HepG2 (cell line): ENCODE measurements around the gene CACNA1D. TPM values are rescaled to one million over a fixed set of nuclear protein-coding genes. Genes with fewer than 3 reads are reported as not detected.

Experiments used
- ATAC-seq: fragments of 200-7000 bp; cut with Tn5 transposase; 3 replicates; pipeline ENCODE4 v1.9.1; 2020; ENCODE audit warnings: mild to moderate bottlenecking, moderate library complexity
- BruUV-seq: library from RNA; stranded (reverse); fragments of 400-500 nt; replicated peaks from 2 replicates; lab custom pipeline; 2021; lab: Mats Ljungman, UMichigan
- CTCF ChIA-PET: fragments of 300-600 bp; formaldehyde crosslinking; extraction: SDS; loops from one replicate; lab custom pipeline; 2021; ENCODE audit warnings: low total read pairs, inconsistent platforms, low intra/inter-chr PET ratio; lab: Yijun Ruan, JAX
- POLR2A ChIA-PET: fragments of 350-600 bp; sonication (Branson Sonifier 250); formaldehyde crosslinking; loops from one replicate; lab custom pipeline; 2020; ENCODE audit warnings: antibody characterized with exemption, inconsistent platforms; lab: Yijun Ruan, JAX
- DNase-seq: peaks from one replicate; pipeline ENCODE4 v3.0.0-alpha.2; 2015; ENCODE audit warnings: low spot score
- FAIRE-seq: peaks from 3 replicates; lab custom pipeline; 2011; peaks lifted over from hg19 to GRCh38; lab: Jason Lieb, UNC
- H2AFZ ChIP-seq: one replicate; pipeline ENCODE4 v1.6.1; 2011; ENCODE audit warnings: low read length, inconsistent platforms
- H3K27ac ChIP-seq: fragments of 300-600 bp; 3 replicates; pipeline ENCODE4 v1.8.0; 2011; ENCODE audit warnings: mixed run types, mild to moderate bottlenecking, mixed read lengths, low read length, inconsistent platforms; ENCODE audit not compliant: insufficient read depth; ENCODE audit errors: extremely low read length
- H3K27me3 ChIP-seq, 2 experiments: fragments of 200-600 bp in 1 of 2; 2 replicates in 1 of 2; 3 replicates in 1 of 2; pipeline versions ENCODE4 v1.6.0 to v1.8.0; 2011; ENCODE audit warnings: low read length in 2 of 2, mild to moderate bottlenecking in 2 of 2, moderate library complexity in 2 of 2, inconsistent platforms in 1 of 2; ENCODE audit not compliant: insufficient read depth in 2 of 2, control insufficient read depth in 1 of 2
- H3K36me3 ChIP-seq, 2 experiments: fragments of 200-600 bp in 1 of 2; replicated peaks in 1 of 2; 2 replicates in 1 of 2; 3 replicates in 1 of 2; pipeline versions ENCODE4 v1.5.1 to v1.8.0; 2011; ENCODE audit warnings: low read length in 2 of 2, inconsistent platforms in 1 of 2; ENCODE audit not compliant: insufficient read depth in 2 of 2, control insufficient read depth in 1 of 2
- H3K4me1 ChIP-seq: 2 replicates; pipeline ENCODE4 v1.5.1; 2012; ENCODE audit warnings: low read length, inconsistent platforms; ENCODE audit not compliant: insufficient read depth
- H3K4me2 ChIP-seq: 2 replicates; pipeline ENCODE4 v1.6.0; 2011; ENCODE audit warnings: low read depth, low read length, inconsistent platforms
- H3K4me3 ChIP-seq, 3 experiments: fragments of 200-600 bp in 1 of 3; sonication (generic), shearing (Covaris generic) in 1 of 3; replicated peaks in 1 of 3; 2 replicates each; pipeline ENCODE4 v1.5.1; 2011 to 2016; ENCODE audit warnings: low read length in 3 of 3, inconsistent platforms in 2 of 3, low read depth in 2 of 3, mild to moderate bottlenecking in 2 of 3, control low read depth in 1 of 3, mixed read lengths in 1 of 3; ENCODE audit not compliant: insufficient read depth in 1 of 3
- H3K79me2 ChIP-seq: one replicate; pipeline ENCODE4 v1.6.1; 2011; ENCODE audit warnings: low read length, inconsistent platforms; ENCODE audit not compliant: insufficient read depth
- H3K9ac ChIP-seq: 2 replicates; pipeline ENCODE4 v1.6.0; 2011; ENCODE audit warnings: mild to moderate bottlenecking, low read depth, low read length, inconsistent platforms; ENCODE audit not compliant: insufficient read depth
- H3K9me3 ChIP-seq: 2 replicates; pipeline ENCODE4 v1.5.1; 2012; ENCODE audit warnings: mild to moderate bottlenecking, low read length
- H4K20me1 ChIP-seq: 2 replicates; pipeline ENCODE4 v1.6.0; 2011; ENCODE audit warnings: inconsistent platforms, mild to moderate bottlenecking, low read length, moderate library complexity; ENCODE audit not compliant: insufficient read depth
- ATF7 ChIP-seq, 2 experiments: fragments of 450-650 bp in 1 of 2; sonication (generic) in 1 of 2; formaldehyde crosslinking in 1 of 2; IDR thresholded peaks; 2 replicates each; pipeline versions ENCODE4 v1.4.0 to v1.6.1; 2016 to 2020; ENCODE audit warnings: antibody characterized with exemption in 1 of 2, mild to moderate bottlenecking in 1 of 2, missing genetic modification reagents in 1 of 2
- BCL6 ChIP-seq: IDR thresholded peaks from 2 replicates; pipeline ENCODE4 v1.6.1; 2016; ENCODE audit warnings: missing genetic modification reagents, missing compliant biosample characterization
- GABPA ChIP-seq, 2 experiments: IDR thresholded peaks; 2 replicates each; pipeline ENCODE4 v1.6.1; 2011 to 2016; ENCODE audit warnings: low read depth in 2 of 2, low read length in 1 of 2, missing biosample characterization in 1 of 2, missing genetic modification characterization in 1 of 2
- ZNF138 ChIP-seq: sonication (generic); formaldehyde crosslinking; IDR thresholded peaks from 2 replicates; pipeline ENCODE4 v1.5.0; 2020; ENCODE audit warnings: mild to moderate bottlenecking, low read depth, missing genetic modification reagents
- ZNF207 ChIP-seq: fragments of 450-650 bp; IDR thresholded peaks from 2 replicates; pipeline ENCODE4 v1.6.1; 2016; ENCODE audit warnings: antibody characterized with exemption, borderline replicate concordance
- ZNF646 ChIP-seq: sonication (generic); formaldehyde crosslinking; IDR thresholded peaks from 2 replicates; pipeline ENCODE4 v1.9.0; 2021; ENCODE audit warnings: mild to moderate bottlenecking, missing genetic modification reagents
- ZNF782 ChIP-seq: sonication (generic); formaldehyde crosslinking; IDR thresholded peaks from 2 replicates; pipeline ENCODE4 v1.4.0; 2020; ENCODE audit warnings: missing genetic modification reagents, mild to moderate bottlenecking, borderline replicate concordance
- ZNF788 ChIP-seq: sonication (generic); formaldehyde crosslinking; IDR thresholded peaks from 2 replicates; pipeline ENCODE4 v1.5.0; 2020; ENCODE audit warnings: mild to moderate bottlenecking, missing genetic modification reagents, borderline replicate concordance
- WGBS: methylation state at CpG from one replicate; pipeline ENCODE4 v1.1.6; 2017; ENCODE audit warnings: low lambda C conversion rate; 5-methylcytosine and 5-hydroxymethylcytosine counted together
- in situ Hi-C: cut with HindIII; loops from 2 replicates; pipeline ENCODE4 v1.10.0; 2017; ENCODE audit warnings: low pct_unique_long_range_greater_than_20kb; ENCODE audit not compliant: extremely low pct_ligation_motif_present
- intact Hi-C: fragments of 100-400 bp; cut with micrococcal nuclease; formaldehyde crosslinking; loops from one replicate; pipeline ENCODE4 v1.10.0; 2022; ENCODE audit not compliant: unreplicated experiment
- polyA plus RNA-seq, 8 experiments: library from polyadenylated mRNA; depleted of rRNA in 3 of 8; stranded (reverse) in 7 of 8; unstranded in 1 of 8; fragments of >200 nt; fragmentation: Illumina TruSeq in 4 of 8; extraction: Trizol in 4 of 8; gene quantifications; 2 replicates each; pipeline versions ENCODE4 v1.2.1 to v1.2.3, GENCODE V29; 2011 to 2016; ENCODE audit warnings: low read depth in 4 of 8, missing spikeins in 1 of 8, mixed read lengths in 1 of 8; ENCODE audit not compliant: insufficient read depth in 1 of 8
- total RNA-seq, 5 experiments: library from RNA; depleted of rRNA; stranded (reverse); fragments of >200 nt; fragmentation: Illumina TruSeq; extraction: Trizol; gene quantifications; 2 replicates each; pipeline ENCODE4 v1.2.3, GENCODE V29; 2016; ENCODE audit warnings: low read depth in 1 of 5
- TF ChIP-seq, protein P1 (sequence below): sonication (generic); formaldehyde crosslinking; IDR thresholded peaks from 2 replicates; pipeline ENCODE4 v1.8.1; 2023; ENCODE audit warnings: mild to moderate bottlenecking, moderate library complexity, missing genetic modification reagents

CACNA1D gene
- total and polyA plus RNA-seq, 2 of the 13 experiments (the other 11 are each of a cell fraction or from before 2014, with no cell fraction given): 0.26 to 0.38 TPM

- TF ChIP-seq ATF7 (IDR thresholded peaks at IDR 0.05) (no peak), ATF7 (CRISPR knock-in tag; IDR thresholded peaks at IDR 0.05) (no peak)
These were observed 296.9 kb downstream of the CACNA1D start (continued) for GRCh38 chr3:53791317-53791716.

DNA sequence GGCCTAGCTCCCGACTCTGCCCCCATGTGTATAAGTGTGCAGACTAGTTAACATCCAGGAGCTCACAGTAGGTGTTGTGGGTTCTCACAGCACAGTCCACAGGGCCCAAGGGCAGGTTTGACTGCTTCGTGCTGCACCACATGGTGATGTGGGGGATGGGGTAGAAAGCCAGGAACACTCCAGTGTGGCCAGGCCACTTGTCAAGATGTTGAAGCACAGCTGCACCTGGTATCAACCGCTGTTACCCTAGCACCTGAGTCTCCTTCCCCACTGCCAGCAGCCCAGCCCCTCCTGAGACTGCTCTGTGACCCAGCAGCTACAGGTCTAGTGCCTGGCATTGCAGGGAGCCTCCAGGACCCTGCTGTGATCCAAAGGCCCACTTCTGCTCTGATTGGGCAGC is 298.5 kb downstream of the CACNA1D start:
- POLR2A ChIA-PET: no interaction called here
- 80% methylated on average over 1 of the region's 3 CpGs for WGBS

More for the DNA sequence above, 298.5 kb downstream of the CACNA1D start:
- DNase-seq (no peak), ATAC-seq (no peak), FAIRE-seq (no peak)
- no peaks in the 10 kb centered on the region for H3K36me3 ChIP-seq
- intact Hi-C loops: no loop called here
- no peak overlapping the region for H3K4me3 ChIP-seq
- H4K20me1 ChIP-seq: no peaks in the 10 kb centered on the region
- no peaks in the 10 kb centered on the region for H3K4me1 ChIP-seq
- no peaks in the 10 kb centered on the region for H3K79me2 ChIP-seq
- H3K27me3 ChIP-seq: no peaks in the 10 kb centered on the region
- H3K27ac ChIP-seq: no peak overlapping the region
- TF ChIP-seq GABPA (IDR thresholded peaks at IDR 0.05; ENCODE audit: low read depth, low read length) (no peak), GABPA (CRISPR knock-in tag; IDR thresholded peaks at IDR 0.05; ENCODE audit: low read depth) (no peak), ZNF207 (no peak), ZNF646 (CRISPR knock-in tag) (no peak), ZNF138 (CRISPR knock-in tag) (no peak), BCL6 (CRISPR knock-in tag) (no peak), ZNF788 (CRISPR knock-in tag) (no peak), ZNF782 (CRISPR knock-in tag) (no peak)
- TF ChIP-seq, protein P1, sequence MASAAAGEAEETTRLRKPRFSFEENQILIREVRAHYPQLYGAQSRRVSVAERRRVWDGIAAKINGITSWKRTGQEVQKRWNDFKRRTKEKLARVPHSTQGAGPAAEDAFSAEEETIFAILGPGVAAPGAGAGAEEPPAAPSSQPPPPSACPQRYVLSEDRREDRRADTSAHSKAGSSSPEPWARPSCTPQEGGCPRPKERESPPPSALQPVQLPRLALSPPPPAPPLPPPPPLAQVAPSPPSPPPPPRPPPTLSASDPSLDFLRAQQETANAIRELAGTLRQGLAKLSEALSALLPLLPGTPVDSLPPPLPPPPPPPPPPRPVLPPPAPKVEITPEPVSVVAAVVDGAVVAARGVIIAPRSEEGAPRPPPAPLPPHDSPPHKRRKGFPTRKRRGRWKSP (CRISPR knock-in tag): no peak
- H3K9me3 ChIP-seq: no peaks in the 10 kb centered on the region
- H3K4me2 ChIP-seq: no peak overlapping the region
- H2AFZ ChIP-seq: no peak overlapping the region
- in situ Hi-C loops: no loop called here
- CTCF ChIA-PET: no interaction called here
- no peak overlapping the region for H3K9ac ChIP-seq
- no TSS peak for BruUV-seq
